Panc1 (cell line): ENCODE measurements around the gene NOS1AP. TPM values are rescaled to one million over a fixed set of nuclear protein-coding genes. Genes with fewer than 3 reads are reported as not detected.
A peak's percentile ranks its signal among the peaks of the same experiment; 100 is the strongest.

Experiments
- ATAC-seq: fragments of 200-7000 bp; cut with Tn5 transposase; 2 replicates; pipeline ENCODE4 v1.9.1; 2020; ENCODE audit warnings: mild to moderate bottlenecking, moderate library complexity
- BruUV-seq: library from RNA; stranded (reverse); fragments of 400-500 nt; replicated peaks from 2 replicates; lab custom pipeline; 2021; lab: Mats Ljungman, UMichigan
- CTCF ChIA-PET: fragments of 300-600 bp; sonication (Branson Sonifier 250); formaldehyde crosslinking; loops from one replicate; lab custom pipeline; 2022; ENCODE audit warnings: antibody characterized with exemption; lab: Charles Lee
- POLR2A ChIA-PET: fragments of 300-600 bp; sonication (Branson Sonifier 250); formaldehyde crosslinking; loops from one replicate; lab custom pipeline; 2022; ENCODE audit warnings: antibody characterized with exemption; lab: Charles Lee
- DNase-seq: peaks from one replicate; pipeline ENCODE4 v3.0.0-alpha.2; 2010; ENCODE audit warnings: low read depth, low spot score
- H3K27ac ChIP-seq: 2 replicates; pipeline ENCODE4 v1.5.1; 2011; ENCODE audit warnings: mild to moderate bottlenecking, low read length, inconsistent platforms
- H3K27me3 ChIP-seq: fragments of 200-500 bp; sonication (Bioruptor generic); 2 replicates; pipeline ENCODE4 v1.6.0; 2014; ENCODE audit warnings: low read length, inconsistent platforms; ENCODE audit not compliant: control insufficient read depth, insufficient read depth
- H3K36me3 ChIP-seq: fragments of 200-500 bp; sonication (Bioruptor generic); 2 replicates; pipeline ENCODE4 v1.5.1; 2014; ENCODE audit warnings: inconsistent platforms, mild to moderate bottlenecking, low read length, moderate library complexity; ENCODE audit not compliant: control insufficient read depth, insufficient read depth
- H3K4me1 ChIP-seq: 2 replicates; pipeline ENCODE4 v1.5.1; 2011; ENCODE audit warnings: inconsistent platforms, mild to moderate bottlenecking, low read length, moderate library complexity; ENCODE audit not compliant: control insufficient read depth, insufficient read depth
- H3K4me3 ChIP-seq, 2 experiments: 2 replicates each; pipeline ENCODE4 v1.5.1; 2011 to 2012; ENCODE audit warnings: low read depth in 2 of 2, low read length in 2 of 2, mild to moderate bottlenecking in 2 of 2, inconsistent platforms in 1 of 2, moderate library complexity in 1 of 2
- H3K9me3 ChIP-seq: fragments of 200-500 bp; sonication (Bioruptor generic); 2 replicates; pipeline ENCODE4 v1.5.1; 2014; ENCODE audit warnings: low read depth, mild to moderate bottlenecking, inconsistent platforms, low read length, moderate library complexity; ENCODE audit not compliant: control insufficient read depth, insufficient read depth
- CTCF ChIP-seq: fragments of 450-650 bp; IDR thresholded peaks from 2 replicates; pipeline ENCODE4 v1.5.1; 2017; ENCODE audit warnings: mild to moderate bottlenecking
- POLR2AphosphoS5 ChIP-seq: IDR thresholded peaks from 2 replicates; pipeline ENCODE4 v1.6.1; 2012; ENCODE audit warnings: mild to moderate bottlenecking, low read depth, low read length, moderate library complexity
- REST ChIP-seq, 2 experiments: IDR thresholded peaks; 2 replicates each; pipeline ENCODE4 v1.6.1; 2011 to 2012; ENCODE audit warnings: low read depth in 2 of 2, control low read depth in 1 of 2, low read length in 1 of 2, mild to moderate bottlenecking in 1 of 2, moderate library complexity in 1 of 2; ENCODE audit not compliant: insufficient read depth in 1 of 2
- SIN3A ChIP-seq: IDR thresholded peaks from 2 replicates; pipeline ENCODE4 v1.6.1; 2012; ENCODE audit warnings: low read depth, mild to moderate bottlenecking, low read length, moderate library complexity, borderline replicate concordance; ENCODE audit not compliant: insufficient read depth
- TCF7L2 ChIP-seq: IDR thresholded peaks from 2 replicates; pipeline ENCODE4 v1.6.1; 2011; ENCODE audit warnings: mild to moderate bottlenecking, low read depth, low read length, inconsistent platforms
- in situ Hi-C: cut with HindIII; loops from 2 replicates; pipeline ENCODE4 v1.10.0; 2016; ENCODE audit warnings: low sequenced_read_pairs, low pct_unique_long_range_greater_than_20kb
- intact Hi-C: fragments of 100-400 bp; cut with micrococcal nuclease; formaldehyde crosslinking; loops from one replicate; pipeline ENCODE4 v1.10.0; 2022; ENCODE audit not compliant: unreplicated experiment
- total RNA-seq: library from RNA; stranded (reverse); gene quantifications from one replicate; pipeline ENCODE4 v1.2.1, GENCODE V29; 2021; ENCODE audit not compliant: unreplicated experiment

NOS1AP gene
- total RNA-seq, 1 experiment from 2014 or later = 27.9 TPM

- intact Hi-C loops (loop anchor here (10.0 kb wide), 1 partner anchor 1972 kb away; no protein-coding TSS in a partner anchor), in situ Hi-C loops (no loop called here)
- TF ChIP-seq TCF7L2 (no peak), REST (IDR thresholded peaks at IDR 0.05; ENCODE audit: insufficient read depth in 1 of 2, low read depth in 2 of 2, low read length in 1 of 2) (no peak), CTCF (no peak), SIN3A (no peak), POLR2AphosphoS5 (no peak)
- ATAC-seq (no peak), DNase-seq (no peak)
- peaks cover 89% of the 10 kb centered on the region for H3K4me1 ChIP-seq
- ChIA-PET CTCF (no interaction called here), POLR2A (no interaction called here)
- no peaks in the 10 kb centered on the region for H3K9me3 ChIP-seq
- H3K27ac ChIP-seq = peak overlapping the region; percentile 72
- H3K27me3 ChIP-seq = no peaks in the 10 kb centered on the region
- no peaks in the 10 kb centered on the region for H3K36me3 ChIP-seq
- no peak overlapping the region for H3K4me3 ChIP-seq
- BruUV-seq = no TSS peak
Measured at GRCh38 chr1:162197041-162197531, 127.6 kb downstream of the NOS1AP start.

- Histone ChIP-seq H3K27me3 (no peaks in the 10 kb centered on the region), H3K27ac (peak overlapping the region; percentile 72), H3K9me3 (no peaks in the 10 kb centered on the region), H3K36me3 (no peaks in the 10 kb centered on the region), H3K4me3 (no peak overlapping the region), H3K4me1 (peaks cover 83% of the 10 kb centered on the region)
- in situ Hi-C loops (no loop called here), intact Hi-C loops (loop anchor here (10.0 kb wide), 1 partner anchor 1973 kb away; no protein-coding TSS in a partner anchor)
- no TSS peak for BruUV-seq
- DNase-seq = no peak
- ChIA-PET CTCF (no interaction called here), POLR2A (no interaction called here)
- peak; percentile 36; the same call in 1 of the 2 replicates for ATAC-seq
- TF ChIP-seq REST (IDR thresholded peaks at IDR 0.05; ENCODE audit: insufficient read depth in 1 of 2, low read depth in 2 of 2, low read length in 1 of 2) (no peak), CTCF (no peak)
Measured at GRCh38 chr1:162197615-162198421, 128.3 kb downstream of the NOS1AP start.
